Measurements from ENCODE around the gene ABLIM1.

Gene ABLIM1

GRCh38 chr10:114629824-114630730 is 28.0 kb downstream of the ABLIM1 start:
- TF ChIP-seq, protein P1, sequence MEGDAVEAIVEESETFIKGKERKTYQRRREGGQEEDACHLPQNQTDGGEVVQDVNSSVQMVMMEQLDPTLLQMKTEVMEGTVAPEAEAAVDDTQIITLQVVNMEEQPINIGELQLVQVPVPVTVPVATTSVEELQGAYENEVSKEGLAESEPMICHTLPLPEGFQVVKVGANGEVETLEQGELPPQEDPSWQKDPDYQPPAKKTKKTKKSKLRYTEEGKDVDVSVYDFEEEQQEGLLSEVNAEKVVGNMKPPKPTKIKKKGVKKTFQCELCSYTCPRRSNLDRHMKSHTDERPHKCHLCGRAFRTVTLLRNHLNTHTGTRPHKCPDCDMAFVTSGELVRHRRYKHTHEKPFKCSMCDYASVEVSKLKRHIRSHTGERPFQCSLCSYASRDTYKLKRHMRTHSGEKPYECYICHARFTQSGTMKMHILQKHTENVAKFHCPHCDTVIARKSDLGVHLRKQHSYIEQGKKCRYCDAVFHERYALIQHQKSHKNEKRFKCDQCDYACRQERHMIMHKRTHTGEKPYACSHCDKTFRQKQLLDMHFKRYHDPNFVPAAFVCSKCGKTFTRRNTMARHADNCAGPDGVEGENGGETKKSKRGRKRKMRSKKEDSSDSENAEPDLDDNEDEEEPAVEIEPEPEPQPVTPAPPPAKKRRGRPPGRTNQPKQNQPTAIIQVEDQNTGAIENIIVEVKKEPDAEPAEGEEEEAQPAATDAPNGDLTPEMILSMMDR (IDR thresholded peaks at IDR 0.05) = no peak
- TF ChIP-seq ZFX (IDR thresholded peaks at IDR 0.05; ENCODE audit: borderline replicate concordance) = no peak
- no peak overlapping the region for H3K27ac ChIP-seq

GRCh38 chr10:114629083-114629823 is 28.8 kb downstream of the ABLIM1 start:
- no peak overlapping the region for H3K27ac ChIP-seq
- TF ChIP-seq ZFX (IDR thresholded peaks at IDR 0.05; ENCODE audit: borderline replicate concordance) = no peak
- TF ChIP-seq, protein P1 (IDR thresholded peaks at IDR 0.05) = no peak

- no peak overlapping the region for H3K27ac ChIP-seq
- TF ChIP-seq, protein P1 (IDR thresholded peaks at IDR 0.05) = no peak
- no peak for TF ChIP-seq ZFX (IDR thresholded peaks at IDR 0.05; ENCODE audit: borderline replicate concordance)
Observed at GRCh38 chr10:114628106-114628505, 30.0 kb downstream of the ABLIM1 start.

DNA sequence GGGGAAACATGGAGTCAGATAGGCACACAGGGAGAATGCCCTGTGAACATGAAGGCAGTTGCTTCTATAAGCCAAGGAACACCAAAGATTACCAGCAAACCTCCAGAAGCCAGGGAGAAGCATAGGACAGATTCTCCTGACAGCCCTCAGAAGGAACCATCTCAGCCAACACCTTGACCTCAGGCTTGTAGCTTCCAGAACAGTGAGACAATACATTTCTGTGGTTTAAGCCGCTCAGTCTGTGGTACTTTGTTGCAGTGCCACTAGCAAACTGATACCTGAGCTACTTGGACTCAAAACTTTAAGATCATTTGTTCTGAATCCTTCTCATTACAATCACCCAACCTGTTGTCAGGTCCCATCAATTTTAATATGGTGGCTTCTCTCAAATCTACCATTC is 31.2 kb downstream of the ABLIM1 start:
- H3K27ac ChIP-seq = no peak overlapping the region
- no peak for TF ChIP-seq ZFX (IDR thresholded peaks at IDR 0.05; ENCODE audit: borderline replicate concordance)
- TF ChIP-seq, protein P1 (IDR thresholded peaks at IDR 0.05) = no peak

GRCh38 chr10:114624951-114625780 is 32.9 kb downstream of the ABLIM1 start:
- TF ChIP-seq, protein P1 (IDR thresholded peaks at IDR 0.05) = no peak
- TF ChIP-seq ZFX (IDR thresholded peaks at IDR 0.05; ENCODE audit: borderline replicate concordance) = no peak
- no peak overlapping the region for H3K27ac ChIP-seq

DNA sequence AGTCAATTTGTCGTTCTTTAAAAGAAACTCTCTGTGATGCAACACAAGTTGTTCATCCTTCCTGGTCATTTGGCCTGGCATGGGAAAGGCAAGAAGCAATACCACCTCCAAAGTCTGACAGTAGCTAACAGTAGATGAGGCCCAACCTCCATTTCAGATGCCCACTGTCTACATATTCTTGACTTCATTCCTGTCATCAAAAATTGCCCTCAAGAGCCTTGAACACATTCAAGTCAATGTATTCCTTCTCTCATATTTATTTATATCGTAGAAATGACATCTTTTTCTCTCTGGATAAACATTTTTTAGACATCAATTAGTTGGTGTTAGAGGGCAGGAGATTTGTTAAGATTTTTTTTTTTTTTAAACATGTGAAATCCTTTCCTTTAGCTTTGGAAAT is 33.7 kb downstream of the ABLIM1 start:
- H3K27ac ChIP-seq = no peak overlapping the region
- TF ChIP-seq, protein P1 (IDR thresholded peaks at IDR 0.05) = no peak
- no peak for TF ChIP-seq ZFX (IDR thresholded peaks at IDR 0.05; ENCODE audit: borderline replicate concordance)

Data from 22Rv1 (cell line).